Measurements from ENCODE around the gene CPNE9.
"Not testable (repeated sequence)": the region's sequence is repeated elsewhere in the genome, so short reads cannot be mapped to it uniquely, and the experiment has no call there.

Gene CPNE9

GRCh38 chr3:9749645-9750555, 46.3 kb downstream of the CPNE9 start, which contains the start of gene OGG1:
Gene OGG1 (plus strand): TSS chr3:9749952. CDS start chr3:9750287, 335 bp downstream.
- DNase-seq = peak; percentile 98

DNA sequence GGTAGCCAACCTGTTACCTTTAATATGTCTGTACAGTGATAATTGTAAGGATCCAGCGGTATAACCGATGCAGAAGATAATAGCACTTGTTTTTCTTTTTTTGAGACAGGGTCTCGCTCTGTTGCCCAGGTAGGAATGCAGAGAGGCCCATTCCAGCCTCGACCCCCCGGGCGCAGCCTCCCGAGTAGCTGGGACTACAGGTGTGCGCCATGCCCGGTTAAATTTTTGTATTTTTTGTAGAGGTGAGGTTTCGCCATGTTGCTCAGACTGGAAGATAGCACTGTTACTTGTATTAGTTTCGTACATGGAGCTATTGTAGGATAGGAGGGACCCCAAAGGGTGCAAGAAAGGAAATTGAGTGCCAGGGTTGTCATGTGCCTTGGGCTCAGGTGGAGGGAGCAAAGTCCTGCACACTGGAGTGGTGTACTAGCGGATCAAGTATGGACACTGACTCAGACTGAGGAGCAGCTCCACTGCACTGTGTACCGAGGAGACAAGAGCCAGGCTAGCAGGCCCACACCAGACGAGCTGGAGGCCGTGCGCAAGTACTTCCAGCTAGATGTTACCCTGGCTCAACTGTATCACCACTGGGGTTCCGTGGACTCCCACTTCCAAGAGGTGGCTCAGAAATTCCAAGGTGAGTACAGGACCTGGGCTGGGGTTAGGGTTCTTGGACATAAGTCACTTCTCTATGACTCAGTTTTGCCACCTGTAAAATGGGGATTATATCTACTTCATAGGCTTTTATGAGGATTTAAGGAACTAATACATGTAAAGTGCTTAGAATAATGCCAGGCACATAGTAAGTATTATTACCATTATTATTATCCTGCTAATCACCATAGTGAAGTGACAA, 47.2 kb downstream of the CPNE9 start:
- DNase-seq = no peak

DNA sequence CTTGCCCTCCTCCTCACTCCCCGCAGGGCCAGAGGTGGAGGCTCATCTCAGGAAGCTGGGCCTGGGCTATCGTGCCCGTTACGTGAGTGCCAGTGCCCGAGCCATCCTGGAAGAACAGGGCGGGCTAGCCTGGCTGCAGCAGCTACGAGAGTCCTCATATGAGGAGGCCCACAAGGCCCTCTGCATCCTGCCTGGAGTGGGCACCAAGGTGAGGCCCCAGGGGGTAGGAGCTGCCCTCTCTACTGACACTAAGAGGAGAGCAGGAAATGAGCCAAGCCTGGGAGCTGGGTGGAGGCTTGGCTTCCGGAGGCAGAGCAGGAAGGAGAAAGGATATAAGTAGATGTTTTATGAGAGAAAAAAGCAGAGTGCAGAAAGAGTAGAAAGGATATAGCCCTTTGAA, 51.0 kb downstream of the CPNE9 start:
- DNase-seq = no peak

- DNase-seq = no peak
Observed at GRCh38 chr3:9757427-9757826, 53.8 kb downstream of the CPNE9 start.

DNA sequence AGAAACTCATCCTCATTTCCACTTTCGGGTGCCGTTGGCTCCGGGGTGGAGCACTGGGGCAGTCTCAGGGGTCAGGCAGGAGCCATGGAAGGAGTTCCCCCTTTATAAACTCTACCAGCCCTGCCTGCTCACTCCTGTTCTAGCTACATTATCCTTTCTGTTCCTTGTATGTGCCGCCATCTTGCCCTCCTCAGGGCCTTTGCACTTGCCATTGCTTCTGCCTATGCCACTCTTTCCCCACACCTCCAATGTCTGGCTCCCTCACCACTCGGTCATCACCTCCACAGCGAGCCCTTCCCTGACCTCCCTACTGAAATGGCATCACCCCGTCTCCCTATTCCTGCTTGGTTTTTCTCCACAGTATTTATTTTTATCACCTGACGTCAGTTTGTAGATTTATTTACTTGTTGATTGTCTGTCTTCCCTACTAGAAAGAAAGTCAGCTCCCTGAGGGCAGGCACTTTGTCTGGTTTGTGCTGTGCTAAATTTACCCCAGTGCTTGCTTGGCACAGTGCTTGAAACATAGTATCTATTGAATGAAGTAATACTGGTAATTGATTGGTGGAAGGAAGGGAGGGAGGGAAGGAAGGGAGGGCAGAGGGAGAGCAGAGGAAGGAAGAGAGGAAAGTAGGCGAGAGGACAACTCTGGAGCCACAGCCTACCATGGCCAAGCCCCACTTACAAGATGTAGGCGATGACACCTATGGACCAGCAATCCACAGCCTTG, 57.3 kb downstream of the CPNE9 start:
- DNase-seq = no peak

DNA sequence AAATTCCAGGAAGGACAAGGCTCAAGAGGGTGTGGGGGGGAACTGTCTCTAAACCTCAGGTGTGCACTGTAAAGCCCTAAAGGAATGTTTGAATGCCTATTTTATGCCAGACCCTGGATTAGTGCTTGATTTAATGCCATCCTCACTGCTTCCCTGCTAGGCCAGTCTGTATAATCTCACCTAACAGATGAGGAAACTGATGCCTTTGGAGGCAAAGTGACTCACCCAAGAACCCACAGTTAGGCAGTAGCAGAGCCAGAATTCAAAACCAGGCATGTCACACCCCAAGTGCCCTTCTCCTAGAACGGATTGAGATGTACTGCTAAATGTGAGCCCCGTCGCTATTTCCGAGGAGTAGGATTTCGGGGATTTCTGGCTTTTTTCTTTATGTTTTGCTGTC, 58.3 kb downstream of the CPNE9 start:
- no peak for DNase-seq

DNA sequence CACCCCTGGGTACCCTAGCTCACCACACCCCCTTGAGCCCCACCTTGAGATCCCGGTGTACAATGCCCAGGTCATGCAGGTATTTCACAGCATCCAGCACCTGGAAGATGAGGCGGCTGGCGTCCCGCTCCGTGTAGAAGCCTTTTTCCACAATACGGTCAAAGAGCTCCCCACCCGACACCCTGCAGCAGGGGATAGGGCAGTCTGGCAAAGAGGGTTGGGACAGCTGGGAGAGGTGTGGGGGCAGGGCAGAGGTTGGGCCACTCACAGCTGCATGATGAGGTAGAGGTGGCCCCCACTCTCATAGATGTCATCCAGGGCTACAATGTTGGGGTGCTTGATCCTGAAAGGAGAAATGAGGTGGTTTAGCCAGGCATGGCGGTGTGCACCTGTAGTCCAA, 59.2 kb downstream of the CPNE9 start:
- no peak for DNase-seq

DNA sequence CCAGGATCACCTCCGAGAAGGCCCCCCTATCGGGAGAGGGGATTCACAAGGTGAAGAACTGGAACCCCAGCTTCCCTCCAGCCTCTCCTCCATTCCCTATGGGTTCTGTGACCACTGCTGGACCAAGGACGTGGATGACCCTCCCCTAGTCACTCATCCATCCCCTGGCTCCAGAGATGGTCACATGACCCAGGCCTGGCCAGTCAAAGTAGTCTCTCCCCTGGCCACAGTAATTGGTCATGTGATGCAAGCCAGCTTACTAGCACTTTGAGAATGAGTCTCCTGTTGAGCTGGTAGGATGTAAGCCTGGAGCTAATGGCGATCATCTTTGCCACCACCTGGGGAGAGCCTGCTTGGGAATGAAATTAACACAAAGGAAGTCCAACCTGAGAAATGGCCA, 62.2 kb downstream of the CPNE9 start:
- no peak for DNase-seq

DNA sequence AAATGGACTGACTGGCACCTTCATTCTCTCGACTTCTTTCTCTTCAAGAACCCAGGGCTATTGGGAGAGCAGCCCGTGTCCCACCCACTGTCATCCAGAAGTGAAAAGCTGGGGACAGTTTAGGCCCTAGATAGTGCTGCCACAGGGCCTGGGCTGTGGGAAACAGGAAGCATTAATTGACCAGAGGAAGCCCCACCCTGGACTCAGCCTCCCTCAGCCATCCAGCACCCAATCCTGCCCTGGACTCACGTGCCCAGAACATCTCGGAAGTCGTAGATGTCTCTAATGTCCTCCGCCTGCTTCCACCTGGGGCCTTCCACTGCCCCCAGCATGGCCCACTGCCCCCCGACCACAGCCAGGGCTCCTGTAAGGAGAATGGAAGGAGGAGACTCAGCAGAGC, 63.8 kb downstream of the CPNE9 start:
- DNase-seq = no peak

- DNase-seq = no peak
Observed at GRCh38 chr3:9768141-9768775, 64.6 kb downstream of the CPNE9 start.

- DNase-seq = no peak
Observed at GRCh38 chr3:9769012-9769411, 65.4 kb downstream of the CPNE9 start.

- peak; percentile 71 for DNase-seq
Observed at GRCh38 chr3:9769426-9770275, 66.0 kb downstream of the CPNE9 start, which contains the start of gene CAMK1. Gene CAMK1 (minus strand): TSS chr3:9769947. CDS start chr3:9767749, 2,198 bp downstream.

DNA sequence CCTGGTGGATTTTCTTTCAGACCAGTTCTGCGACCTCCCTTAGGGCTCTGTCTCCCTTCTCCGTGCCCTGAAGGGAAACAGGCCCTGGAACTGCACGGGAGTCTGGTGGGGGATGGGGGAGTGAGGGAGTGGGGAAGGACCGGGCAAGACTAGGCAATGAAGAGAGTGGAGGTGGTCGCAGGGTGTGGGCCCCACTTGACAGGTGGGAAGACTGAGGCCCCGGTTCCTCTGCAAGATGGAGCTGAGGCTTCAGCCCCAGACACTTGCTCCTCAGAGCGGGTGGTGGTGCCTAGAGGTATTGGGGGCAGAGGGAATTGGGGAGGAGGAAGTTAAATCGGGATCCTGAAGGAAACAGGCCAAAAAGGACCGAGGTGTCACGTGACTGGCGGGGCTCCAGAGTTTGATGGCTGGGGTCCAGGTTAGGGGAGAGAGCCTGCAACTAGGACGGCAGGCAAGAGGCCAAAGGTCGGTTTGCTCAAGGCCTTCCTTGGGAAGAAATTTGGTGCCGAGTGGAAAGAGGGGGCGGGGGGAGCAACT, 66.7 kb downstream of the CPNE9 start:
- DNase-seq = no peak

DNA sequence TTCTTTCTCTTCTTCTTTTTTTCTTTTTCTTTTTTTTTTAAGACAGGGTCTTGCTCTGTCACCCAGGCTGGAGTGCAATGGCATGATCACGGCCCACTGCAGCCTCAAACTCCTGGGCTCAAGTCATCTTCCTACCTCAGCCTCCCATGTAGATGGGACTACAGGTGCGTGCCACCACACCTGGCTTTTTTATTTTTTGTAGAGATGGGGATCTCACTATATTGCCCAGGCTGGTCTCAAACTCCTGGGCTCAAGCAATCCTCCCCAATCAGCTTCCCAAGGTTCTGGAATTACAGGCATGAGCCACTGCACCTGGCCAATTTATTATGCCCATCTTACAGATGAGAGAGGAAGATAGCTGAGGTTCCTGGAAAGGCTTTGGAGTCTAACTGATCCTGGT, 67.4 kb downstream of the CPNE9 start:
- DNase-seq = not testable (repeated sequence)

- DNase-seq = no peak
Observed at GRCh38 chr3:9776896-9777693, 73.5 kb downstream of the CPNE9 start.

DNA sequence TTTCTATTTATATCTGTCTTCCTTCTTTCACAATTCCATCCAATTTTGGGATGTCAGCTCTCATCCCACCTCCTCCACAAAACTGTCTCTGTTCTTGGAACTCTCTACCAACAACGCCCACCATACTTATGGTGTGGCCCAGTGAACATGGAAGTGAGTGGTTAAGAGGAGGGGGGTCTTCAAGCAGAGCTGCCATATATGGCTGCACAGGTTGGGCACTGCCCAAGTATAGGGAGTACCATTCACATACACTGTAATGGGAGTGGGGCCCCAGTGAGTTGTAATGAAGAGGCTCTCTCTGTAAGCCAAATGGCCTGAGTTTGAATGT, 74.0 kb downstream of the CPNE9 start:
- no peak for DNase-seq

GRCh38 chr3:9778143-9779074, 74.8 kb downstream of the CPNE9 start:
- DNase-seq = peak; percentile 80

GRCh38 chr3:9779075-9779593, 75.5 kb downstream of the CPNE9 start:
- no peak for DNase-seq
